Urinary bladder (tissue), 4 donors: Measurements from ENCODE around the gene NUSAP1. TPM values are rescaled to one million over a fixed set of nuclear protein-coding genes. Genes with fewer than 3 reads are reported as not detected.
"Not testable (repeated sequence)": the region's sequence is repeated elsewhere in the genome, so short reads cannot be mapped to it uniquely, and the experiment has no call there.

Experiments used
- DNase-seq: peaks from one replicate; pipeline ENCODE4 v3.0.0-alpha.2; 2015; ENCODE audit errors: extremely low spot score
- H3K27ac ChIP-seq: one replicate; pipeline ENCODE4 v1.5.1; 2013; ENCODE audit warnings: low read depth, mild to moderate bottlenecking, moderate library complexity
- H3K36me3 ChIP-seq: one replicate; pipeline ENCODE4 v1.6.1; 2013; ENCODE audit warnings: mild to moderate bottlenecking, moderate library complexity; ENCODE audit not compliant: insufficient read depth
- H3K4me1 ChIP-seq: one replicate; pipeline ENCODE4 v1.6.1; 2013; ENCODE audit warnings: mild to moderate bottlenecking, moderate library complexity; ENCODE audit not compliant: insufficient read depth
- H3K4me3 ChIP-seq: one replicate; pipeline ENCODE4 v1.5.1; 2013; ENCODE audit warnings: low read depth, low read length
- WGBS: extraction: QIAGEN DNeasy Blood & Tissue Kit; methylation state at CpG from one replicate; pipeline ENCODE4 v1.1.7; 2013; 5-methylcytosine and 5-hydroxymethylcytosine counted together
- polyA plus RNA-seq: library from polyadenylated mRNA; stranded (reverse); fragments of 200-250 nt; gene quantifications from one replicate; pipeline ENCODE4 v1.2.3, GENCODE V29; 2013
- total RNA-seq: library from RNA; depleted of rRNA; stranded (reverse); fragments of >200 nt; gene quantifications from one replicate; pipeline ENCODE4 v1.2.3, GENCODE V29; 2014
- donor health status: healthy with polysubstance abuse.
- donor health status: healthy.

The NUSAP1 gene
- total and polyA plus RNA-seq, 2 donors = 3.0 to 72.6 TPM

- Histone ChIP-seq H3K36me3 (no peaks in the 10 kb centered on the region), H3K4me1 (no peaks in the 10 kb centered on the region), H3K4me3 (no peak overlapping the region), H3K27ac (no peak overlapping the region)
- 91% methylated on average over 3 of the region's 3 CpGs for WGBS
- DNase-seq = no peak
These were observed 28.4 kb upstream of the NUSAP1 start for GRCh38 chr15:41304149-41304770.

GRCh38 chr15:41307679-41308078 lies 25.0 kb upstream of the NUSAP1 start:
- DNase-seq = no peak
- Histone ChIP-seq H3K4me1 (no peaks in the 10 kb centered on the region), H3K36me3 (no peaks in the 10 kb centered on the region), H3K4me3 (no peak overlapping the region), H3K27ac (no peak overlapping the region)
- WGBS = 97% methylated on average over 5 of the region's 5 CpGs

- WGBS = 99% methylated on average over 2 of the region's 2 CpGs
- Histone ChIP-seq H3K27ac (no peak overlapping the region), H3K36me3 (no peaks in the 10 kb centered on the region), H3K4me1 (no peaks in the 10 kb centered on the region), H3K4me3 (no peak overlapping the region)
- no peak for DNase-seq
These were observed 23.3 kb upstream of the NUSAP1 start for GRCh38 chr15:41309226-41309905.

GRCh38 chr15:41320805-41321330 lies 11.8 kb upstream of the NUSAP1 start:
- not testable (repeated sequence) for DNase-seq, H3K36me3 ChIP-seq, H3K4me1 ChIP-seq, H3K4me3 ChIP-seq, H3K27ac ChIP-seq
- 97% methylated on average over 38 of the region's 39 CpGs for WGBS

DNA sequence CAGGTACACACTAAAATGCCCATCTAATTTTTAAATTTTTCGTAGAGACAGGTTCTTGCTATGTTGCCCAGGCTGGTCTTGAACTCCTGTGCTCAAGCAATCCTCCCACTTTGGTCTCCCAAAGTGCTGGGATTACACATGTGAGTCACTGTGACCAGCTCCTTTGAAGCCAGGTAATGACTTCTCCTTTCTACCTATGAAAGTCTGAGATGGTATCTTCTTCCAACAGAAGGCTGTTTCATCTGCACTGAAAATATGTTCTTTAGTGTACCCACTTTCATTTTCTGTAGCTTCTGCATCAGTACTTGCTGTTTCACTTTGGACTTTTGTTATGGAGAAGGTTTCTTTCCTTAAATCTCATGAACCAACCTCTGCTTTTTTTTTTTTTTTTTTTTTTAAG lies 9.1 kb upstream of the NUSAP1 start:
- H3K27ac ChIP-seq = no peak overlapping the region
- DNase-seq = no peak
- H3K36me3 ChIP-seq = no peaks in the 10 kb centered on the region
- H3K4me3 ChIP-seq = no peak overlapping the region
- WGBS = 97% methylated on average over 1 of the region's 1 CpG
- no peaks in the 10 kb centered on the region for H3K4me1 ChIP-seq

GRCh38 chr15:41331281-41331680 lies 1.4 kb upstream of the NUSAP1 start:
- no peak overlapping the region for H3K27ac ChIP-seq
- DNase-seq = no peak
- no peaks in the 10 kb centered on the region for H3K36me3 ChIP-seq
- H3K4me1 ChIP-seq = no peaks in the 10 kb centered on the region
- WGBS = 71% methylated on average over 6 of the region's 6 CpGs
- no peak overlapping the region for H3K4me3 ChIP-seq

- DNase-seq = no peak
- H3K4me1 ChIP-seq = no peaks in the 10 kb centered on the region
- H3K4me3 ChIP-seq = peak overlapping the region; percentile 63
- 4% methylated on average over 14 of the region's 14 CpGs for WGBS
- H3K36me3 ChIP-seq = no peaks in the 10 kb centered on the region
- no peak overlapping the region for H3K27ac ChIP-seq
These were observed 868 bp upstream of the NUSAP1 start for GRCh38 chr15:41331833-41332193.

- H3K4me3 ChIP-seq = peak overlapping the region; percentile 63
- no peaks in the 10 kb centered on the region for H3K4me1 ChIP-seq
- DNase-seq = no peak
- H3K27ac ChIP-seq = no peak overlapping the region
- under 1% methylated on average over 26 of the region's 26 CpGs for WGBS
- H3K36me3 ChIP-seq = no peaks in the 10 kb centered on the region
These were observed 413 bp downstream of the NUSAP1 start for GRCh38 chr15:41333026-41333562.

GRCh38 chr15:41334293-41335120 lies 1.8 kb downstream of the NUSAP1 start:
- 88% methylated on average over 12 of the region's 12 CpGs for WGBS

DNA sequence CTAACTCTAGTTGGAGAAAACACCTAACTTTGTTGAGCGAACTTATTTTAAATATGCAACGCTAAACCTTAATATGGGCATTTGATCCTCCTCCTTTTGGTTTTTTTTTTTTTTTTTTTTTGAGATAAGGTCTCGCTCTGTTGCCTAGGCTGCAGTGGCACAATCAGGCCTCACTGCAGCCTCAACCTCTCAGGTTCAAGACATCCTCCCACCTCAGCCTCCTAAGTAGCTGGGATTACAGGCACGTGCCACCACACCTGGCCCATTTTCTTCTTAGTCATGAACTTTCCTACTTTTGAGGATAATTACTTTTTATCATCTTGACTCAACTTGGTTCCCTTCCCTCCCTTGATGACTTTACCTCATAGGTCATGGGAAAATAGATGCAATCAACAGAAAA lies 3.9 kb downstream of the NUSAP1 start:
- no peak overlapping the region for H3K27ac ChIP-seq
- no peak overlapping the region for H3K4me3 ChIP-seq
- H3K36me3 ChIP-seq = no peaks in the 10 kb centered on the region
- 93% methylated on average over 4 of the region's 4 CpGs for whole genome bisulfite sequencing
- DNase-seq = no peak
- H3K4me1 ChIP-seq = no peaks in the 10 kb centered on the region

More at GRCh38 chr15:41334293-41335120, 1.8 kb downstream of the NUSAP1 start:
- H3K27ac ChIP-seq = no peak overlapping the region
- H3K4me3 ChIP-seq = no peak overlapping the region
- DNase-seq = no peak
- no peaks in the 10 kb centered on the region for H3K36me3 ChIP-seq
- H3K4me1 ChIP-seq = no peaks in the 10 kb centered on the region

DNA sequence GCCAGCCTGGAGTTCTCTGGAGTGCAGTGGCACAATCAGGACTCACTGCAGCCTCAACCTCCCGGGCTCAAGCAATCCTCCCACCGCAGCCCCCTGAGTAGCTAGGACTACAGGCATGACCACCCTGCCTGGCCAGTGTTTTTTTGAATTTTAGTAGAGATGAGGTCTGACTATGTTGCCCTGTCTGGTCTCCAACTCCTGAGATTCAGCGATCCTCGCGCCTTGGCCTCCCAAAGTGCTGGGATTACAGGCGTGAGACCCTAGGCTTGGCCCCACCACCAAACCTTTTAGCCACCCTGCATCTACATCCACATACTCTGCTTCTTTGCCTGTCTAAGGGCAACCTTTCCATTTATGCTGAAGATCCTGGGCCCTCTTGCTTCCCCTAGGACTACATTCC lies 4.4 kb downstream of the NUSAP1 start:
- WGBS = 98% methylated on average over 6 of the region's 6 CpGs
- H3K27ac ChIP-seq = no peak overlapping the region
- no peaks in the 10 kb centered on the region for H3K36me3 ChIP-seq
- H3K4me3 ChIP-seq = no peak overlapping the region
- H3K4me1 ChIP-seq = no peaks in the 10 kb centered on the region
- DNase-seq = no peak

- Histone ChIP-seq H3K36me3 (no peaks in the 10 kb centered on the region), H3K4me1 (no peaks in the 10 kb centered on the region), H3K27ac (no peak overlapping the region), H3K4me3 (no peak overlapping the region)
- 87% methylated on average over 13 of the region's 13 CpGs for WGBS
- DNase-seq = no peak
These were observed 5.2 kb downstream of the NUSAP1 start for GRCh38 chr15:41337631-41338522.

GRCh38 chr15:41340189-41340695 lies 7.6 kb downstream of the NUSAP1 start:
- no peak for DNase-seq
- Histone ChIP-seq H3K4me3 (no peak overlapping the region), H3K4me1 (no peaks in the 10 kb centered on the region), H3K36me3 (no peaks in the 10 kb centered on the region), H3K27ac (no peak overlapping the region)
- WGBS = 96% methylated on average over 5 of the region's 5 CpGs
